GM12892 (cell line): ENCODE measurements around the gene ZBTB46.

Experiments
- DNase-seq: peaks from one replicate; pipeline ENCODE4 v3.0.0; 2011; ENCODE audit not compliant: insufficient read length
- FAIRE-seq: peaks from 2 replicates; lab custom pipeline; 2011; peaks lifted over from hg19 to GRCh38; lab: Jason Lieb, UNC
- POLR2A ChIP-seq: IDR thresholded peaks from 2 replicates; pipeline ENCODE4 v1.6.1; 2011; ENCODE audit warnings: low read depth, low read length, control low read depth
- POLR2AphosphoS5 ChIP-seq: IDR thresholded peaks from 2 replicates; pipeline ENCODE4 v1.6.1; 2011; ENCODE audit warnings: low read depth, low read length, control low read depth
- TAF1 ChIP-seq: IDR thresholded peaks from 2 replicates; pipeline ENCODE4 v1.6.1; 2011; ENCODE audit warnings: low read depth, mild to moderate bottlenecking, control low read depth, low read length, borderline replicate concordance

The ZBTB46 gene

GRCh38 chr20:63831646-63831992 lies 555 bp upstream of the ZBTB46 start:
- TF ChIP-seq POLR2AphosphoS5 (no peak), TAF1 (no peak), POLR2A (no peak)
- DNase-seq (no peak), FAIRE-seq (no peak)

GRCh38 chr20:63829945-63830835 lies 874 bp downstream of the ZBTB46 start:
- no peak for DNase-seq
- TF ChIP-seq TAF1 (no peak), POLR2AphosphoS5 (no peak), POLR2A (no peak)
- FAIRE-seq, result no peak

GRCh38 chr20:63829603-63829944 lies 1.5 kb downstream of the ZBTB46 start:
- TF ChIP-seq POLR2A (no peak), TAF1 (no peak), POLR2AphosphoS5 (no peak)
- DNase-seq, result no peak
- FAIRE-seq, result no peak

- FAIRE-seq, result no peak
- no peak for DNase-seq
- no peak for TF ChIP-seq POLR2A
Observed at GRCh38 chr20:63828951-63829350, 2.1 kb downstream of the ZBTB46 start.

GRCh38 chr20:63828545-63828944 lies 2.5 kb downstream of the ZBTB46 start:
- DNase-seq (no peak), FAIRE-seq (no peak)
- no peak for TF ChIP-seq POLR2A
- TF ChIP-seq TAF1, result no peak
- no peak for TF ChIP-seq POLR2AphosphoS5

- no peak for DNase-seq
- TF ChIP-seq TAF1, result no peak
- no peak for TF ChIP-seq POLR2A
- FAIRE-seq, result no peak
Observed at GRCh38 chr20:63828124-63828523, 2.9 kb downstream of the ZBTB46 start.

- TF ChIP-seq POLR2AphosphoS5 (no peak), TAF1 (no peak), POLR2A (no peak)
- DNase-seq, result no peak
- no peak for FAIRE-seq
Observed at GRCh38 chr20:63826753-63827152, 4.3 kb downstream of the ZBTB46 start.

GRCh38 chr20:63825331-63826118 lies 5.5 kb downstream of the ZBTB46 start:
- no peak for DNase-seq
- TF ChIP-seq POLR2A (no peak), POLR2AphosphoS5 (no peak), TAF1 (no peak)
- no peak for FAIRE-seq

GRCh38 chr20:63823691-63824311 lies 7.3 kb downstream of the ZBTB46 start:
- DNase-seq (no peak), FAIRE-seq (no peak)
- TF ChIP-seq POLR2AphosphoS5 (no peak), POLR2A (no peak), TAF1 (no peak)

- DNase-seq (no peak), FAIRE-seq (no peak)
- TF ChIP-seq POLR2A (no peak), TAF1 (no peak), POLR2AphosphoS5 (no peak)
Observed at GRCh38 chr20:63822276-63822696, 8.8 kb downstream of the ZBTB46 start.

- FAIRE-seq (no peak), DNase-seq (no peak)
- TF ChIP-seq POLR2A, result no peak
- no peak for TF ChIP-seq TAF1
- no peak for TF ChIP-seq POLR2AphosphoS5
Observed at GRCh38 chr20:63821811-63822210, 9.3 kb downstream of the ZBTB46 start.
